GM19395 (cell line): ENCODE results near the gene P2RY8.

Experiments used
- ATAC-seq: cut with Tn5 transposase; IDR thresholded peaks from one replicate; pipeline ENCODE4 v1.9.1; 2021; ENCODE audit warnings: mild to moderate bottlenecking, moderate library complexity; ENCODE audit not compliant: unreplicated experiment

Gene P2RY8

GRCh38 chrX:1420371-1420770, 116.6 kb downstream of the P2RY8 start:
- no peak for ATAC-seq

- no peak for ATAC-seq
Observed at GRCh38 chrX:1419545-1420355, 117.2 kb downstream of the P2RY8 start.

- ATAC-seq: no peak
Observed at GRCh38 chrX:1418901-1419544, 118.0 kb downstream of the P2RY8 start.

- no peak for ATAC-seq
Observed at GRCh38 chrX:1417921-1418771, 118.8 kb downstream of the P2RY8 start.

GRCh38 chrX:1416965-1417760, 119.8 kb downstream of the P2RY8 start:
- ATAC-seq: no peak

GRCh38 chrX:1416327-1416784, 120.6 kb downstream of the P2RY8 start:
- ATAC-seq: no peak
